Measurements from ENCODE around the gene ART1.
A peak's percentile ranks its signal among the peaks of the same experiment; 100 is the strongest.
"Not testable (repeated sequence)": the region's sequence is repeated elsewhere in the genome, so short reads cannot be mapped to it uniquely, and the experiment has no call there.

The ART1 gene

GRCh38 chr11:3632070-3632660 is 12.8 kb upstream of the ART1 start:
- no peak for DNase-seq

GRCh38 chr11:3635641-3636375 is 9.1 kb upstream of the ART1 start:
- DNase-seq: no peak

GRCh38 chr11:3637201-3637600 is 7.7 kb upstream of the ART1 start:
- no peak for DNase-seq

- no peak for DNase-seq
Measured at GRCh38 chr11:3638513-3638912, 6.4 kb upstream of the ART1 start.

GRCh38 chr11:3639841-3640240 is 5.1 kb upstream of the ART1 start:
- DNase-seq: no peak

GRCh38 chr11:3641191-3641590 is 3.7 kb upstream of the ART1 start:
- no peak for DNase-seq

- no peak for DNase-seq
Measured at GRCh38 chr11:3641701-3642070, 3.2 kb upstream of the ART1 start, which contains the start of gene ART5. ART5 (minus strand) TSS chr11:3641992; CDS start chr11:3641862, 130 bp downstream.

GRCh38 chr11:3642071-3642951 is 2.6 kb upstream of the ART1 start:
- peak; percentile 73 to 78 for DNase-seq

- DNase-seq: not testable (repeated sequence)
Measured at GRCh38 chr11:3643102-3643546, 1.8 kb upstream of the ART1 start.

GRCh38 chr11:3645552-3645951 is 624 bp downstream of the ART1 start:
- DNase-seq: no peak

GRCh38 chr11:3648843-3649242 is 3.9 kb downstream of the ART1 start:
- DNase-seq: not testable (repeated sequence)

GRCh38 chr11:3649374-3649773 is 4.4 kb downstream of the ART1 start:
- DNase-seq: not testable (repeated sequence)

- not testable (repeated sequence) for DNase-seq
Measured at GRCh38 chr11:3652514-3652913, 7.6 kb downstream of the ART1 start.

- DNase-seq: no peak
Measured at GRCh38 chr11:3655547-3655946, 10.6 kb downstream of the ART1 start.

GRCh38 chr11:3657331-3657730 is 12.4 kb downstream of the ART1 start:
- DNase-seq: not testable (repeated sequence)

GRCh38 chr11:3658252-3658651 is 13.3 kb downstream of the ART1 start:
- no peak for DNase-seq

GRCh38 chr11:3659595-3660515 is 14.9 kb downstream of the ART1 start:
- DNase-seq: no peak

GRCh38 chr11:3660960-3661359 is 16.0 kb downstream of the ART1 start:
- DNase-seq: no peak

GRCh38 chr11:3662856-3663255 is 17.9 kb downstream of the ART1 start:
- DNase-seq: no peak

- DNase-seq: no peak
Measured at GRCh38 chr11:3664032-3664630, 19.2 kb downstream of the ART1 start.

- no peak for DNase-seq
Measured at GRCh38 chr11:3665336-3666022, 20.6 kb downstream of the ART1 start.

All from stimulated activated CD4-positive, alpha-beta T cell treated with anti-CD3 and anti-CD28 coated beads, Interleukin-2, amount 100 ng/mL, for 24 hours (primary cell).